Measurements from ENCODE around the gene MAG. TPM values are rescaled to one million over a fixed set of nuclear protein-coding genes. Genes with fewer than 3 reads are reported as not detected.

The MAG gene
- total and polyA plus RNA-seq, 2 of the 13 experiments (the other 11 are each of a cell fraction or from before 2014, with no cell fraction given) = 0.20 to 1.3 TPM

DNA sequence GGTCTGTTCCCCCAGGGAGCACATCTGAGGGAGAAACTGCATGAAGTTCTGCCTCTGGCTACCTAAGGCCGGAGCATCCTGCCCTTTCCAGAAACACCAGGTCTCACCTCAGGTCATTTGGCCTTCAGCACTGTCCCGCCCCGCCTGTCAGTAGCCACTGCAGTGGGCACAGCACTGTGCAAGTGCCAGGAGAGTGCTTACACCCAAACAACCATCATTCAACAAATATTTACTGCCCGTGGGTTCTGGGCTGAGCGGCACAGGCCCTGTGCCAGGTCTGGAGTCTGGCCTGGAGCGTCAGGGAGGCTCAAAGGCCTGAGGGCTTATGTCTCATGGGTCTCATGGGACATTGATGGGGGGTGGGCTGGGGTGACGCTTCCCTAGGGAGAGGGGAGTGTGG lies 20.4 kb upstream of the MAG start:
- FAIRE-seq (no peak), DNase-seq (ENCODE audit: low spot score) (no peak), ATAC-seq (no peak)
- BruUV-seq (replicated peaks) = no TSS peak
- H3K36me3 ChIP-seq (replicated peaks in 1 of 2; ENCODE audit: control insufficient read depth in 1 of 2, insufficient read depth in 2 of 2, low read length in 2 of 2) = peaks cover 26 to 47% of the 10 kb centered on the region in 2 experiments
- no peaks in the 10 kb centered on the region for H4K20me1 ChIP-seq (ENCODE audit: insufficient read depth, low read length)
- intact Hi-C loops (cut with micrococcal nuclease; ENCODE audit: unreplicated experiment) = no loop called here
- ChIA-PET POLR2A (no interaction called here), CTCF (ENCODE audit: low intra/inter-chr PET ratio, low total read pairs) (no interaction called here)
- no peak for TF ChIP-seq ZNF263 (CRISPR knock-in tag; IDR thresholded peaks at IDR 0.05)
- TF ChIP-seq, protein P1, sequence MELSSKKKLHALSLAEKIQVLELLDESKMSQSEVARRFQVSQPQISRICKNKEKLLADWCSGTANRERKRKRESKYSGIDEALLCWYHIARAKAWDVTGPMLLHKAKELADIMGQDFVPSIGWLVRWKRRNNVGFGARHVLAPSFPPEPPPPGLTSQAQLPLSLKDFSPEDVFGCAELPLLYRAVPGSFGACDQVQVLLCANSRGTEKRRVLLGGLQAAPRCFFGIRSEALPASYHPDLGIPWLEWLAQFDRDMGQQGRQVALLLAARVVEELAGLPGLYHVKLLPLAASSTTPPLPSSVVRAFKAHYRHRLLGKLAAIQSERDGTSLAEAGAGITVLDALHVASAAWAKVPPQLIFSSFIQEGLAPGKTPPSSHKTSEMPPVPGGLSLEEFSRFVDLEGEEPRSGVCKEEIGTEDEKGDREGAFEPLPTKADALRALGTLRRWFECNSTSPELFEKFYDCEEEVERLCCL (CRISPR knock-in tag; IDR thresholded peaks at IDR 0.05; ENCODE audit: borderline replicate concordance) = no peak
- 98% methylated on average over 7 of the region's 7 CpGs for WGBS (ENCODE audit: low lambda C conversion rate)
- H3K4me2 ChIP-seq (ENCODE audit: low read depth, low read length) = no peak overlapping the region
- no peaks in the 10 kb centered on the region for H3K9me3 ChIP-seq (ENCODE audit: low read length)
- no peak overlapping the region for H3K4me3 ChIP-seq (replicated peaks in 1 of 3; ENCODE audit: insufficient read depth in 1 of 3, low read depth in 2 of 3, low read length in 3 of 3)
- in situ Hi-C loops (cut with HindIII; ENCODE audit: extremely low pct_ligation_motif_present, low pct_unique_long_range_greater_than_20kb) = no loop called here
- H3K27ac ChIP-seq (ENCODE audit: extremely low read length, insufficient read depth, low read length) = no peak overlapping the region
- no peak overlapping the region for H2AFZ ChIP-seq (ENCODE audit: low read length)
- no peak overlapping the region for H3K9ac ChIP-seq (ENCODE audit: insufficient read depth, low read depth, low read length)
- no peaks in the 10 kb centered on the region for H3K27me3 ChIP-seq (ENCODE audit: control insufficient read depth in 1 of 2, insufficient read depth in 2 of 2, low read length in 2 of 2)
- peaks cover 18% of the 10 kb centered on the region for H3K4me1 ChIP-seq (ENCODE audit: insufficient read depth, low read length)
- peaks cover 18% of the 10 kb centered on the region for H3K79me2 ChIP-seq (ENCODE audit: insufficient read depth, low read length)

DNA sequence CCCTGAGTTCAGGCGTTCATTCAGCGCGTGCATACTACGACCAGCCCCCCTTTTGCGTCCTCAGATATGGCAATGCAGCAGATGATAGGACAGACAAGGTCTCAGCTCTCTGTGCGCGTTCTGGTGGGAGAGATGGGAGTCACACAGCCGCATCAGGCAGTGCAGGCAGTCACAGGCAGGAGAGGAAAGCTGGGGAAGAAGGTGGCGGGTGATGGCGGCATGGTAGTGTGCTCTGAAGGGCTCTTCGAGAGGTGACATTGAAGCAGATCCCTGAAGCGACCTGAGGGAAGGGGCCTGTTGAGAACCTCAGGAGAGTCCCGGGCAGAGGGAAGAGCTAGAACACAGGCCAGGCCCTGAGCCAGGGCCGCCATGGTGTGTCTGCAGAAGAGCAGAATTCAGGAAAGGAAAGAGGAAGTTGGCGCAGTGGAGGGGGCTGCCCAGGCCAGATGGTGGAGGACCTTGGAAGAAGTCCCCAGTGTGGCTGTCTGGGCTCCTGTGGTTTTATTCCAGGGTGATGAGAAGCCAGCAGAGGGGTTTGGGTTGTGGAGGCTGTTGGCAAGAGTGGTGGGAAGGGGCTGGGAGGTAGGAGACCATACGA lies 19.7 kb upstream of the MAG start:
- ATAC-seq (no peak), FAIRE-seq (no peak), DNase-seq (ENCODE audit: low spot score) (no peak)
- peaks cover 26 to 47% of the 10 kb centered on the region in 2 experiments for H3K36me3 ChIP-seq (replicated peaks in 1 of 2; ENCODE audit: control insufficient read depth in 1 of 2, insufficient read depth in 2 of 2, low read length in 2 of 2)
- no peak overlapping the region for H3K9ac ChIP-seq (ENCODE audit: insufficient read depth, low read depth, low read length)
- no peak overlapping the region for H2AFZ ChIP-seq (ENCODE audit: low read length)
- no peaks in the 10 kb centered on the region for H3K9me3 ChIP-seq (ENCODE audit: low read length)
- no TSS peak for BruUV-seq (replicated peaks)
- WGBS (ENCODE audit: low lambda C conversion rate) = 98% methylated on average over 16 of the region's 16 CpGs
- intact Hi-C loops (cut with micrococcal nuclease; ENCODE audit: unreplicated experiment) (no loop called here), in situ Hi-C loops (cut with HindIII; ENCODE audit: extremely low pct_ligation_motif_present, low pct_unique_long_range_greater_than_20kb) (no loop called here)
- H4K20me1 ChIP-seq (ENCODE audit: insufficient read depth, low read length) = no peaks in the 10 kb centered on the region
- POLR2A ChIA-PET = interaction anchor here (1.0 kb wide), 1 partner anchor 81 kb away, joined by 3 read pairs; no protein-coding TSS in a partner anchor
- H3K4me2 ChIP-seq (ENCODE audit: low read depth, low read length) = no peak overlapping the region
- H3K4me3 ChIP-seq (replicated peaks in 1 of 3; ENCODE audit: insufficient read depth in 1 of 3, low read depth in 2 of 3, low read length in 3 of 3) = no peak overlapping the region
- H3K79me2 ChIP-seq (ENCODE audit: insufficient read depth, low read length) = peaks cover 12% of the 10 kb centered on the region
- CTCF ChIA-PET (ENCODE audit: low intra/inter-chr PET ratio, low total read pairs) = no interaction called here
- H3K27ac ChIP-seq (ENCODE audit: extremely low read length, insufficient read depth, low read length) = no peak overlapping the region
- TF ChIP-seq, protein P2, sequence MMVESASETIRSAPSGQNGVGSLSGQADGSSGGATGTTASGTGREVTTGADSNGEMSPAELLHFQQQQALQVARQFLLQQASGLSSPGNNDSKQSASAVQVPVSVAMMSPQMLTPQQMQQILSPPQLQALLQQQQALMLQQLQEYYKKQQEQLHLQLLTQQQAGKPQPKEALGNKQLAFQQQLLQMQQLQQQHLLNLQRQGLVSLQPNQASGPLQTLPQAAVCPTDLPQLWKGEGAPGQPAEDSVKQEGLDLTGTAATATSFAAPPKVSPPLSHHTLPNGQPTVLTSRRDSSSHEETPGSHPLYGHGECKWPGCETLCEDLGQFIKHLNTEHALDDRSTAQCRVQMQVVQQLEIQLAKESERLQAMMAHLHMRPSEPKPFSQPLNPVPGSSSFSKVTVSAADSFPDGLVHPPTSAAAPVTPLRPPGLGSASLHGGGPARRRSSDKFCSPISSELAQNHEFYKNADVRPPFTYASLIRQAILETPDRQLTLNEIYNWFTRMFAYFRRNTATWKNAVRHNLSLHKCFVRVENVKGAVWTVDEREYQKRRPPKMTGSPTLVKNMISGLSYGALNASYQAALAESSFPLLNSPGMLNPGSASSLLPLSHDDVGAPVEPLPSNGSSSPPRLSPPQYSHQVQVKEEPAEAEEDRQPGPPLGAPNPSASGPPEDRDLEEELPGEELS (CRISPR knock-in tag; IDR thresholded peaks at IDR 0.05) = no peak
- TF ChIP-seq, protein P3, sequence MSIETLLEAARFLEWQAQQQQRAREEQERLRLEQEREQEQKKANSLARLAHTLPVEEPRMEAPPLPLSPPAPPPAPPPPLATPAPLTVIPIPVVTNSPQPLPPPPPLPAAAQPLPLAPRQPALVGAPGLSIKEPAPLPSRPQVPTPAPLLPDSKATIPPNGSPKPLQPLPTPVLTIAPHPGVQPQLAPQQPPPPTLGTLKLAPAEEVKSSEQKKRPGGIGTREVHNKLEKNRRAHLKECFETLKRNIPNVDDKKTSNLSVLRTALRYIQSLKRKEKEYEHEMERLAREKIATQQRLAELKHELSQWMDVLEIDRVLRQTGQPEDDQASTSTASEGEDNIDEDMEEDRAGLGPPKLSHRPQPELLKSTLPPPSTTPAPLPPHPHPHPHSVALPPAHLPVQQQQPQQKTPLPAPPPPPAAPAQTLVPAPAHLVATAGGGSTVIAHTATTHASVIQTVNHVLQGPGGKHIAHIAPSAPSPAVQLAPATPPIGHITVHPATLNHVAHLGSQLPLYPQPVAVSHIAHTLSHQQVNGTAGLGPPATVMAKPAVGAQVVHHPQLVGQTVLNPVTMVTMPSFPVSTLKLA (IDR thresholded peaks at IDR 0.05) = no peak
- TF ChIP-seq, protein P4, sequence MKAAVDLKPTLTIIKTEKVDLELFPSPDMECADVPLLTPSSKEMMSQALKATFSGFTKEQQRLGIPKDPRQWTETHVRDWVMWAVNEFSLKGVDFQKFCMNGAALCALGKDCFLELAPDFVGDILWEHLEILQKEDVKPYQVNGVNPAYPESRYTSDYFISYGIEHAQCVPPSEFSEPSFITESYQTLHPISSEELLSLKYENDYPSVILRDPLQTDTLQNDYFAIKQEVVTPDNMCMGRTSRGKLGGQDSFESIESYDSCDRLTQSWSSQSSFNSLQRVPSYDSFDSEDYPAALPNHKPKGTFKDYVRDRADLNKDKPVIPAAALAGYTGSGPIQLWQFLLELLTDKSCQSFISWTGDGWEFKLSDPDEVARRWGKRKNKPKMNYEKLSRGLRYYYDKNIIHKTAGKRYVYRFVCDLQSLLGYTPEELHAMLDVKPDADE (CRISPR knock-in tag; IDR thresholded peaks at IDR 0.05) = no peak
- no peak for TF ChIP-seq SRSF4 (IDR thresholded peaks at IDR 0.05; ENCODE audit: low read depth, low read length, poor library complexity, severe bottlenecking)
- TF ChIP-seq POLR2A (IDR thresholded peaks at IDR 0.05; ENCODE audit: insufficient read depth in 1 of 2, low read depth in 2 of 2, low read length in 2 of 2) = 0 out of 4 replicates have a peak, but pooled peaks of 1 of the 2 experiments have one; percentile 14
- no peaks in the 10 kb centered on the region for H3K27me3 ChIP-seq (ENCODE audit: control insufficient read depth in 1 of 2, insufficient read depth in 2 of 2, low read length in 2 of 2)
- H3K4me1 ChIP-seq (ENCODE audit: insufficient read depth, low read length) = peaks cover 12% of the 10 kb centered on the region
